Activated CD4-positive, alpha-beta T cell treated with anti-CD3 and anti-CD28 coated beads, Interleukin-2, amount 10 ng/mL, durations not matched to agents 24 days and 14 days (primary cell): ENCODE data around the gene CCL7. TPM values are rescaled to one million over a fixed set of nuclear protein-coding genes. Genes with fewer than 3 reads are reported as not detected.

ENCODE experiments used
- DNase-seq: peaks from one replicate; pipeline ENCODE4 v3.0.0; 2022
- H3K27ac Mint-ChIP-seq: one replicate; pipeline ENCODE4 v1.8.0; 2022; ENCODE audit warnings: mild to moderate bottlenecking, mixed read lengths
- H3K27me3 Mint-ChIP-seq: one replicate; pipeline ENCODE4 v1.8.0; 2022; ENCODE audit warnings: mixed read lengths
- H3K36me3 Mint-ChIP-seq: one replicate; pipeline ENCODE4 v1.8.0; 2022; ENCODE audit warnings: low read depth, mild to moderate bottlenecking, mixed read lengths
- H3K4me1 Mint-ChIP-seq: one replicate; pipeline ENCODE4 v1.8.0; 2021; ENCODE audit warnings: mixed read lengths
- H3K4me3 Mint-ChIP-seq: one replicate; pipeline ENCODE4 v1.8.0; 2022; ENCODE audit warnings: mild to moderate bottlenecking, moderate library complexity, mixed read lengths
- H3K9me3 Mint-ChIP-seq: one replicate; pipeline ENCODE4 v1.8.0; 2021; ENCODE audit warnings: mixed read lengths
- intact Hi-C: fragments of 100-400 bp; cut with micrococcal nuclease; formaldehyde crosslinking; loops from one replicate; pipeline ENCODE4 v1.15.1; 2023
- total RNA-seq: library from RNA; stranded (reverse); gene quantifications from 2 replicates; pipeline ENCODE4 v1.2.3, GENCODE V29; 2022

CCL7 gene
- total RNA-seq, 1 donor from 2014 or later: not detected

DNA sequence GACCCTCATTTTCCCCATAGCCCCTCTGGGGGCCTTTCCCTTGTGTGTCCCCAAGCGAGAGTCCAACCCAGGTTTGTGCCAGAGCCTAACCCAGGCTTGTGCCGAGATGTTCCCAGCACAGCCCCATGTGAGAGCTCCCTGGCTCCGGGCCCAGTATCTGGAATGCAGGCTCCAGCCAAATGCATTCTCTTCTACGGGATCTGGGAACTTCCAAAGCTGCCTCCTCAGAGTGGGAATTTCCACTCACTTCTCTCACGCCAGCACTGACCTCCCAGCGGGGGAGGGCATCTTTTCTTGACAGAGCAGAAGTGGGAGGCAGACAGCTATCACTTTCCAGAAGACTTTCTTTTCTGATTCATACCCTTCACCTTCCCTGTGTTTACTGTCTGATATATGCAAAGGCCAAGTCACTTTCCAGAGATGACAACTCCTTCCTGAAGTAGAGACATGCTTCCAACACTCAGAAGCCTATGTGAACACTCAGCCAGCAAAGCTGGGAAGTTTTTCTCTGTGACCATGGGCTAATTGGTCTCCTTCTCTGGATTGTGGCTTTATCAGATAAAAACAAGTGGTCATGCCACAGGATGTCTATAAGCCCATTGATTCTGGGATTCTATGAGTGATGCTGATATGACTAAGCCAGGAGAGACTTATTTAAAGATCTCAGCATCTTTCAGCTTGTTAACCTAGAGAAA lies 17.4 kb upstream of the CCL7 start:
- intact Hi-C loops: no loop called here
- no peak for DNase-seq
- no peak overlapping the region for H3K27ac Mint-ChIP-seq
- H3K27me3 Mint-ChIP-seq: peaks cover 31% of the 10 kb centered on the region
- no peaks in the 10 kb centered on the region for H3K36me3 Mint-ChIP-seq
- peaks cover 5% of the 10 kb centered on the region for H3K4me1 Mint-ChIP-seq
- H3K9me3 Mint-ChIP-seq: no peaks in the 10 kb centered on the region
- H3K4me3 Mint-ChIP-seq: no peak overlapping the region

DNA sequence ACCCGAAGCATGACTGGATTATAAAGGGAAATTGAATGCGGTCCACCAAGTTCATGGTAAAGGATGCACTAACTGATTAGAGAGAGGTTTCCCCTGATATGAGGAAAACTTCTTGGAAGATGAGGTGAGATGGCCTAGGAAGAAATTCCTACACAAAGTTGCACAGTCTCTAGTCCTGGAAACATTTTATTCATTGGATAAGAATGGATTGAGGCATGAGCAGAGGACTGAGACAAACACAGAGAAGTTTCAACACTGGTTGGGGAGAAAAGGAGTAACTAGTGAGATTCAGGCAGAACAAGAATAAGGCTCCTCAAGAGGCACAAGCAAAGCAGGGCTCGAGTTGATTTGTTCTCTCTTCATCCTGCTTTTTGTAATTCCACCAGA lies 16.9 kb upstream of the CCL7 start:
- Mint-ChIP-seq H3K27ac (no peak overlapping the region), H3K4me3 (no peak overlapping the region), H3K27me3 (peaks cover 35% of the 10 kb centered on the region), H3K36me3 (no peaks in the 10 kb centered on the region), H3K9me3 (no peaks in the 10 kb centered on the region), H3K4me1 (peaks cover 5% of the 10 kb centered on the region)
- DNase-seq: no peak
- intact Hi-C loops: no loop called here

DNA sequence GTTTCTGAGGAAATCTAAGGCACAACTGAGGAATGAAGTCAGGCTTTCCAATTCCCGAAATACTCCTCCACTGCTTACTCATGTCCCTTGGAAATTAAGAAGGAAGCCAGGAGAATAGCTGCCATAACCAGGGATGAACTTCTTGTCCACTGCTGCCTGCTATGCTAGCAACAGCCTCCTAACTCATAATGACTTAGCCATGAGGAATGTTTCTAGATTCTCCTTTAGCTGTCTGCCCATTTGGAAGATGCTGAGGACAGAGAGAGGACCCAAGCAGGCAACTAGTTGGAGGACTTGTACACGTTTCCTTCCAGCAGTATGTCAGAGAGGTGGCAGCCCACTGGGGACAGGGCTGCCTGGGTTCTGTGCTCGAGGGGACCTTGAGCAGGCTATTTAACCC lies 15.9 kb upstream of the CCL7 start:
- intact Hi-C loops: no loop called here
- Mint-ChIP-seq H3K36me3 (no peaks in the 10 kb centered on the region), H3K27ac (no peak overlapping the region), H3K4me3 (no peak overlapping the region), H3K27me3 (peaks cover 35% of the 10 kb centered on the region), H3K9me3 (no peaks in the 10 kb centered on the region), H3K4me1 (peaks cover 5% of the 10 kb centered on the region)
- no peak for DNase-seq

GRCh38 chr17:34254651-34255380 lies 15.2 kb upstream of the CCL7 start, which contains the start of gene CCL2:
TSS of gene CCL2 (plus strand) at chr17:34255285. CDS start at chr17:34255350, 65 bp downstream.
- no peak for DNase-seq
- H3K27me3 Mint-ChIP-seq: peaks cover 35% of the 10 kb centered on the region
- H3K9me3 Mint-ChIP-seq: no peaks in the 10 kb centered on the region
- no peak within 1 kb of the TSS for H3K4me3 Mint-ChIP-seq
- peaks cover 6% of the 10 kb centered on the region for H3K4me1 Mint-ChIP-seq
- no peaks in the 10 kb centered on the region for H3K36me3 Mint-ChIP-seq
- H3K27ac Mint-ChIP-seq: no peak within 1 kb of the TSS
- intact Hi-C loops: no loop called here

DNA sequence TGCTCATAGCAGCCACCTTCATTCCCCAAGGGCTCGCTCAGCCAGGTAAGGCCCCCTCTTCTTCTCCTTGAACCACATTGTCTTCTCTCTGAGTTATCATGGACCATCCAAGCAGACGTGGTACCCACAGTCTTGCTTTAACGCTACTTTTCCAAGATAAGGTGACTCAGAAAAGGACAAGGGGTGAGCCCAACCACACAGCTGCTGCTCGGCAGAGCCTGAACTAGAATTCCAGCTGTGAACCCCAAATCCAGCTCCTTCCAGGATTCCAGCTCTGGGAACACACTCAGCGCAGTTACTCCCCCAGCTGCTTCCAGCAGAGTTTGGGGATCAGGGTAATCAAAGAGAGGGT lies 14.7 kb upstream of the CCL7 start:
- H3K27me3 Mint-ChIP-seq: peaks cover 35% of the 10 kb centered on the region
- no peaks in the 10 kb centered on the region for H3K9me3 Mint-ChIP-seq
- DNase-seq: no peak
- intact Hi-C loops: no loop called here
- peaks cover 6% of the 10 kb centered on the region for H3K4me1 Mint-ChIP-seq
- H3K4me3 Mint-ChIP-seq: no peak overlapping the region
- no peaks in the 10 kb centered on the region for H3K36me3 Mint-ChIP-seq
- no peak overlapping the region for H3K27ac Mint-ChIP-seq

GRCh38 chr17:34255841-34256240 lies 14.2 kb upstream of the CCL7 start:
- no peak for DNase-seq
- H3K36me3 Mint-ChIP-seq: no peaks in the 10 kb centered on the region
- peaks cover 6% of the 10 kb centered on the region for H3K4me1 Mint-ChIP-seq
- intact Hi-C loops: no loop called here
- no peaks in the 10 kb centered on the region for H3K9me3 Mint-ChIP-seq
- no peak overlapping the region for H3K27ac Mint-ChIP-seq
- peaks cover 35% of the 10 kb centered on the region for H3K27me3 Mint-ChIP-seq
- H3K4me3 Mint-ChIP-seq: no peak overlapping the region

GRCh38 chr17:34257299-34257985 lies 12.6 kb upstream of the CCL7 start:
- Mint-ChIP-seq H3K4me1 (peaks cover 12% of the 10 kb centered on the region), H3K4me3 (no peak overlapping the region), H3K9me3 (no peaks in the 10 kb centered on the region), H3K27ac (no peak overlapping the region), H3K27me3 (peaks cover 33% of the 10 kb centered on the region), H3K36me3 (no peaks in the 10 kb centered on the region)
- intact Hi-C loops: no loop called here
- DNase-seq: no peak

DNA sequence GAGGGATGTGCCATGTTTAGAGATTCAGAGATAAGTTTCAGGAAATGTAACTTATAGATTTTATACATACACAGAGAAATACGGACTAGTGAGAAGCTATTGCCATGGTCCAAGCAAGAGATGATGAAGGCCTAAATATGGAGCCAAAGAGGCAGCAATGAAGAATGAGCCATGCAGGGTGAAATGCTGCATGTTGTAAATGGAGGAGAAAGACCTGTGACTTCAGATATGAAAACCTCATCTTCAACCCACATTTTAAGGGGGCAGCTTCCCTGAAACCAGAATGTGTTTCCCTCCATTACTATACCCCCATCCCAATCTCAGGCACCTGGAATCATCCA lies 12.1 kb upstream of the CCL7 start:
- peaks cover 31% of the 10 kb centered on the region for H3K27me3 Mint-ChIP-seq
- no peaks in the 10 kb centered on the region for H3K36me3 Mint-ChIP-seq

DNA sequence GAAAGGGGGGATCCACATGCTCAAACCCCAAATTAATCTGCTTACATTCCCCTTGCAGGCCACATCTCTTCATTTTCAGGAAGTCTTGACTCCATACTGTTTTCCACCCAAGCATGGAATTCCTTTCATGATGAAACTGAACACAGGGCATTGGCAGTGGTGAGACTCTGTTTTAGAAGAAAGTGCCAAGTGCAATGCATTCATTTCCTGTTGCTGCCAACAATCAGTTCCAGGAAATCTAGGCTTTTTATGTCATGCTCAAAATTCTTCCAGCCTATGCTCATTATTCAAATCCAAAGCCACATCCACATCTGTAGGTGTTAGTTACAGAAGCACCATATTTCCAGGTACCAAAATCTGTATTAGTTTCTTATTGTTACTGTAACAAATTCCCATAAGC lies 10.9 kb upstream of the CCL7 start:
- intact Hi-C loops: no loop called here
- DNase-seq: no peak
- peaks cover 24% of the 10 kb centered on the region for H3K27me3 Mint-ChIP-seq
- H3K4me1 Mint-ChIP-seq: peaks cover 12% of the 10 kb centered on the region
- no peak overlapping the region for H3K4me3 Mint-ChIP-seq
- no peaks in the 10 kb centered on the region for H3K36me3 Mint-ChIP-seq
- no peak overlapping the region for H3K27ac Mint-ChIP-seq
- H3K9me3 Mint-ChIP-seq: no peaks in the 10 kb centered on the region

More for the DNA sequence above, 12.1 kb upstream of the CCL7 start:
- DNase-seq: no peak
- H3K9me3 Mint-ChIP-seq: no peaks in the 10 kb centered on the region
- no peak overlapping the region for H3K4me3 Mint-ChIP-seq
- no peak overlapping the region for H3K27ac Mint-ChIP-seq
- H3K4me1 Mint-ChIP-seq: peaks cover 12% of the 10 kb centered on the region
- intact Hi-C loops: no loop called here

- H3K4me1 Mint-ChIP-seq: peaks cover 7% of the 10 kb centered on the region
- H3K36me3 Mint-ChIP-seq: no peaks in the 10 kb centered on the region
- DNase-seq: no peak
- peaks cover 28% of the 10 kb centered on the region for H3K27me3 Mint-ChIP-seq
- H3K4me3 Mint-ChIP-seq: no peak overlapping the region
- no peak overlapping the region for H3K27ac Mint-ChIP-seq
- no peaks in the 10 kb centered on the region for H3K9me3 Mint-ChIP-seq
- intact Hi-C loops: loop anchor here (5.0 kb wide), 1 partner anchor 59 kb away; no protein-coding TSS in a partner anchor
These were observed 9.2 kb upstream of the CCL7 start for GRCh38 chr17:34260861-34261260.

DNA sequence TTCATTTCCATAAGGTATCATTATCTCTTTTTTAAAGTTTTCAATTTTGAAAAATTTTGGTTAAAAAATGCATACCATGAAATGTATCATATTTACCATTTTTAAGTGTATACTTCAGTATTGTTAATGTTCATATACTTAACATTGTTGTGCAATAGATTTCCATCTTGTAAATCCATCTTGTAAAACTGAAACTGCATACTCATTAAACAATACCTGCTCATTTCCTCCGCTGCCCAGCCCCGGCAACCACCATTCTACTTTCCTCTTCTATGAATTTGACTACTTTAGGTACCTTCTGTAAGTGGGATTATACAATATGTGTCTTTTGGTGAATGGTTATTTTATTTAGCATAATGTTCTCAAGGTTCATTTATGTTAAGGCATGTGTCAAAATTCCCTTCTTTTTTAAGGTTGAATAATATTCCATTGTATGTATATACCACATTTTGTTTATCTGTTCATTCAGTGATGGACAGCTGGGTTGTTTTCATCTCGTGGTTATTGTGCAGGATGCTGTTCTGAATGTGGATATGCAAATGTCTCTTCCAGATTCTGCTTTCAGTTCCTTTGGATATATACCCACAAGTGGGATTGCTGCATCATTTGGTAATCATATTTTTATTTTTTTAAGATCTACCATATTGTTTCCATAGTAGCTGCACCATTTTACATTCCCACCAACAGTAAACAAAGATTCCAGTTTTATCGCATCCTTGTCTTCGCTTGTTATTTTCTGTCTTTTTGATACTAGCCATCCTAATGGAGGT lies 8.3 kb upstream of the CCL7 start:
- Mint-ChIP-seq H3K9me3 (no peaks in the 10 kb centered on the region), H3K4me3 (no peak overlapping the region), H3K27ac (no peak overlapping the region), H3K36me3 (no peaks in the 10 kb centered on the region), H3K4me1 (peaks cover 7% of the 10 kb centered on the region), H3K27me3 (peaks cover 28% of the 10 kb centered on the region)
- intact Hi-C loops: loop anchor here (5.0 kb wide), 1 partner anchor 59 kb away; no protein-coding TSS in a partner anchor
- DNase-seq: peak; percentile 59

DNA sequence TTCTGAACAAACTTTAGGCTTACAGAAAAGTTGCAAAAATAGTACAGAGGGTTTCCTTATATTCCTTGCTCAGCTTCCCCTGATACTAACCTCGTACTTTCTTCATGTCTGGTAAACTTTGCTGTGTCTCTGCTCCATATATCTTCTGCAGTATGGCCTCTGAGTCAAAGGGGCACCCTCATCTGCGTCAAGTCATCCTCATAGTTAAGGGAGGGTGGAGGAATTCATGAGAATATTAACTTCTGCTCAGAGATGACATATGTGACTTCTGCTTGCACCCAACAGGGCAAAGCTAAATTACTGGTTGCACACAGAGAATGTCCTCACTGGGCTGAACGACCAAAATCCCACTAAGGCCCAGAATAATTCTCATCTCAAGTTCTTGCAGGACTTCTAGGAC lies 4.3 kb upstream of the CCL7 start:
- Mint-ChIP-seq H3K36me3 (no peaks in the 10 kb centered on the region), H3K4me3 (no peak overlapping the region), H3K4me1 (peaks cover 6% of the 10 kb centered on the region), H3K27me3 (peaks cover 33% of the 10 kb centered on the region), H3K9me3 (no peaks in the 10 kb centered on the region), H3K27ac (no peak overlapping the region)
- intact Hi-C loops: no loop called here
- no peak for DNase-seq

DNA sequence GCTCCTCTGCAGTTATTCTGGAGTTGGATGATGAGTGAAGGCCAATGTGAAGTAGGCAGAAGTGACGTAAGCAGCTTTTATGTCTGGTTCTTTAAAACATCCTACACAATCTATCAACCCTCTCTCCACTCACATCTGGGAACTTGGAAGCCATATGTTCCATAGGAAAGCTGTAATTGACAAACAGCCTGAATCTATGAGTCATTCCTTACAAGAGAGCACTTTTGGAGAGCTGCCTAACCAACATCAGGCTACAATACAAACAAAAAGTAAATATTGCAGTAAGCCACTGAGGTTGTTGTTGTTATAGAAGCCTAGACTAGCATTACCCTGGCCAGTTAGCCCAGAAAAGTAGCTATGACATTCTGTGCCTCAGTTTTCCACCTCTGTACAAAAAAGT lies 5.9 kb downstream of the CCL7 start:
- Mint-ChIP-seq H3K9me3 (no peaks in the 10 kb centered on the region), H3K4me3 (no peak overlapping the region), H3K4me1 (no peaks in the 10 kb centered on the region)

GRCh38 chr17:34276826-34277225 lies 6.8 kb downstream of the CCL7 start:
- Mint-ChIP-seq H3K4me1 (no peaks in the 10 kb centered on the region), H3K9me3 (no peaks in the 10 kb centered on the region), H3K27ac (no peak overlapping the region), H3K27me3 (peaks cover 54% of the 10 kb centered on the region), H3K36me3 (no peaks in the 10 kb centered on the region), H3K4me3 (no peak overlapping the region)
- DNase-seq: no peak
- intact Hi-C loops: no loop called here

More for the DNA sequence above, 5.9 kb downstream of the CCL7 start:
- Mint-ChIP-seq H3K27ac (no peak overlapping the region), H3K36me3 (no peaks in the 10 kb centered on the region), H3K27me3 (peaks cover 51% of the 10 kb centered on the region)
- no peak for DNase-seq
- intact Hi-C loops: no loop called here
